ENCODE results near the gene LYPD6B. TPM values are rescaled to one million over a fixed set of nuclear protein-coding genes. Genes with fewer than 3 reads are reported as not detected.

LYPD6B gene
- total and polyA plus RNA-seq, 2 donors: 5.3 to 15.2 TPM

GRCh38 chr2:149187057-149187456, 148.6 kb downstream of the LYPD6B start:
- Histone ChIP-seq H3K4me1 (ENCODE audit: insufficient read depth) (no peaks in the 10 kb centered on the region), H3K36me3 (ENCODE audit: insufficient read depth) (no peaks in the 10 kb centered on the region), H3K4me3 (ENCODE audit: low read depth, low read length) (no peak overlapping the region), H3K27ac (ENCODE audit: low read depth) (no peak overlapping the region)
- no peak for DNase-seq (ENCODE audit: extremely low spot score)

GRCh38 chr2:149188291-149188690, 149.8 kb downstream of the LYPD6B start:
- Histone ChIP-seq H3K4me3 (ENCODE audit: low read depth, low read length) (no peak overlapping the region), H3K36me3 (ENCODE audit: insufficient read depth) (no peaks in the 10 kb centered on the region), H3K27ac (ENCODE audit: low read depth) (no peak overlapping the region), H3K4me1 (ENCODE audit: insufficient read depth) (no peaks in the 10 kb centered on the region)
- DNase-seq (ENCODE audit: extremely low spot score): no peak
- 41% methylated on average over 1 of the region's 1 CpG for WGBS

DNA sequence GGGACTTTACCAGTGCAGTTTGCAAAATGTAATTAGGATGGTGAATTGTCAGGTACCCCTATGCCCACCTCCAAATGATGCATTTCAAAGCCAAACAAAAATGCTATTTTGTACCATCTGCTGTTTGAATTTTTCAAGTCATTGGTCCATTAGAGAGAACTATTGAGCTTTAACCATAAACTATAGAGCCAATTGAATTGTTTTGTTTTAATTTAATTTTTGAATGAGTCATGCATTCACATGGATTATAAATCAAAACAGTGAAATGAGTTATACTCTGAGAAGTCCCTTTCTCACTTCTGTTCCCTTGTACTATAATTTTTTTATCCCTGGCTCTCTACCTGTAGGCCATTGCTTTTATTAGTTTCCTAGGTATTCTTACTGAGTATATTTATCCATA, 151.3 kb downstream of the LYPD6B start:
- Histone ChIP-seq H3K36me3 (ENCODE audit: insufficient read depth) (no peaks in the 10 kb centered on the region), H3K4me1 (ENCODE audit: insufficient read depth) (no peaks in the 10 kb centered on the region), H3K27ac (ENCODE audit: low read depth) (no peak overlapping the region), H3K4me3 (ENCODE audit: low read depth, low read length) (no peak overlapping the region)
- DNase-seq (ENCODE audit: extremely low spot score): no peak

GRCh38 chr2:149191915-149192314, 153.4 kb downstream of the LYPD6B start:
- H3K4me1 ChIP-seq (ENCODE audit: insufficient read depth): no peaks in the 10 kb centered on the region
- 88% methylated on average over 5 of the region's 5 CpGs for WGBS
- no peak overlapping the region for H3K4me3 ChIP-seq (ENCODE audit: low read depth, low read length)
- H3K36me3 ChIP-seq (ENCODE audit: insufficient read depth): no peaks in the 10 kb centered on the region
- no peak overlapping the region for H3K27ac ChIP-seq (ENCODE audit: low read depth)
- no peak for DNase-seq (ENCODE audit: extremely low spot score)

DNA sequence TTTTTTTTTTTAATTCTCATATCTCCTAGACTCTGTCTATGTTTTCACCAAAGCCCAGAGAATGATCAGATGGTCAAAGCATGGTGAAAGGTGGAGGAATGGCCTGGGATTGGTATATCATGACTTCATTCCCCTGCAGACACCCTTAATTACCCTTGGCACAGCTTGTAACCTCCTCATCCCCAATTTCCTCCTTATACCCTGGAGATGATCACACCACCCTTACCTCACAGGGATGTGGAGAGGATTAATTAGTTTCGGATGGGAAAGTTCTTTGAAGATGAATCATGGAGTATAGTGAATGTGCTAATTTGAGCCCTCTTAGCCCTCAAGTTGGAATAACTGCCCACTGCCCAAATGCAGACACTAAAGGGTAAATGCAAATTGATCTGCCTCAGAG, 153.9 kb downstream of the LYPD6B start:
- no peak for DNase-seq (ENCODE audit: extremely low spot score)
- WGBS: 85% methylated on average over 1 of the region's 1 CpG
- H3K36me3 ChIP-seq (ENCODE audit: insufficient read depth): no peaks in the 10 kb centered on the region

DNA sequence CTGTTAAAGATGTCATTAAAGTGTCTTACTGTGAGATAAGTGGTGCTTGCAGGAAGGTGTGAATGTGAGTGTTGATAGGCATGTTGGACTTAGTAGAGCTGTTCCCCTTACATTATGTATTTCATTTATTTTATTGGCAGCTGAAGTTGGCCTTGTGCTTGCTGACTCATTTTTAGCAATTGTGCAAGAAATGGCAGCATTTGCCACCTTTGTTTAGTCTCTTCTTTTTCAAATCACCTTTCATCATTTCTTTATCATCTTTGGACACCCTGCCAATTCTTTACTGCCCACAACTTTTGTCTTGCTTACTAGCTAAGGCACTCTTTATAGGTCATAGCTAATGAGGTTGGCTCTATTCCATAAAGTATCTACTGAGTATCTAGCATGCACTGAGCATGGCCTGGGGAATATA, 161.6 kb downstream of the LYPD6B start:
- Histone ChIP-seq H3K4me3 (ENCODE audit: low read depth, low read length) (no peak overlapping the region), H3K36me3 (ENCODE audit: insufficient read depth) (no peaks in the 10 kb centered on the region), H3K27ac (ENCODE audit: low read depth) (no peak overlapping the region), H3K4me1 (ENCODE audit: insufficient read depth) (peaks cover 2% of the 10 kb centered on the region)
- DNase-seq (ENCODE audit: extremely low spot score): no peak

More for the DNA sequence above, 153.9 kb downstream of the LYPD6B start:
- no peak overlapping the region for H3K27ac ChIP-seq (ENCODE audit: low read depth)
- no peaks in the 10 kb centered on the region for H3K4me1 ChIP-seq (ENCODE audit: insufficient read depth)
- H3K4me3 ChIP-seq (ENCODE audit: low read depth, low read length): no peak overlapping the region

DNA sequence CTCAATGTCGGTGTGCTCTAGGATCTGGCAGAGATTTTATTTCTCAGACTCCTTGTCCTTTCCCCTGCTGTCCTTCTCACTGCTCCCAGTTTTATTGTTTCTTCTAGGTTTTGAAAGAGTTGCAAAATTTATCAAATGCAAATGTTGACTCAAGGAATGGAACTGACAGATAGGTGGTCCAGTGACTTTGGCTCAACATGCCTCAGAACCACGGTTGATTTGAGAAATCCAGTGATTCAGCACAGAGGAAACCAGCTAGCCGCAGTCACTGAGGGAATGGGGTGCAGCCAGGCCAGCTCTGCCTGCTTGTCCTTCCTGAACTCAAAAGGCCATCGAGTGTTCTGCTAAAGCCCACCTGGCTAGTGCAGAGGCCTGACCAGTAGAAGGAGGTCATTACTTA, 166.2 kb downstream of the LYPD6B start:
- peaks cover 2% of the 10 kb centered on the region for H3K4me1 ChIP-seq (ENCODE audit: insufficient read depth)
- no peak overlapping the region for H3K4me3 ChIP-seq (ENCODE audit: low read depth, low read length)
- no peaks in the 10 kb centered on the region for H3K36me3 ChIP-seq (ENCODE audit: insufficient read depth)
- no peak overlapping the region for H3K27ac ChIP-seq (ENCODE audit: low read depth)
- 67% methylated on average over 4 of the region's 4 CpGs for WGBS
- no peak for DNase-seq (ENCODE audit: extremely low spot score)

DNA sequence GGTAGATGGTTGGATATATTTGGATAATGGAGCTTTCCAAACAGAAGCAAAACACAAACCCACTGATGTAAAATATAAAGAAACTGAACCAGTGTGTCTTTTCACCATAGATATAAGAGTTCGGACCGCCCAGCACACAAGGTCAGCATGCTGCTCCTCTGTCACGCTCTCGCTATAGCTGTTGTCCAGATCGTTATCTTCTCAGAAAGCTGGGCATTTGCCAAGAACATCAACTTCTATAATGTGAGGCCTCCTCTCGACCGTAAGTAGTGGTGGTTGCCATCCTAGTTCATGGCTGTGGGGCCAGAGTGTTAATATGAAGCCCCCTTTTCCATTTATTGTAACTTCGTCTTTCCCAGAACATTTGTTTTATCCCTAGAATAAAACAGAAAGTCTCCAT, 166.6 kb downstream of the LYPD6B start:
- H3K27ac ChIP-seq (ENCODE audit: low read depth): no peak overlapping the region
- no peak for DNase-seq (ENCODE audit: extremely low spot score)
- 77% methylated on average over 8 of the region's 8 CpGs for WGBS
- H3K36me3 ChIP-seq (ENCODE audit: insufficient read depth): no peaks in the 10 kb centered on the region
- no peak overlapping the region for H3K4me3 ChIP-seq (ENCODE audit: low read depth, low read length)
- H3K4me1 ChIP-seq (ENCODE audit: insufficient read depth): peaks cover 2% of the 10 kb centered on the region

- WGBS: 88% methylated on average over 4 of the region's 4 CpGs
- H3K27ac ChIP-seq (ENCODE audit: low read depth): no peak overlapping the region
- no peaks in the 10 kb centered on the region for H3K36me3 ChIP-seq (ENCODE audit: insufficient read depth)
- H3K4me3 ChIP-seq (ENCODE audit: low read depth, low read length): no peak overlapping the region
- H3K4me1 ChIP-seq (ENCODE audit: insufficient read depth): no peaks in the 10 kb centered on the region
- no peak for DNase-seq (ENCODE audit: extremely low spot score)
Observed at GRCh38 chr2:149213764-149214493, 175.4 kb downstream of the LYPD6B start.

- Histone ChIP-seq H3K4me3 (ENCODE audit: low read depth, low read length) (no peak overlapping the region), H3K36me3 (ENCODE audit: insufficient read depth) (no peaks in the 10 kb centered on the region), H3K27ac (ENCODE audit: low read depth) (no peak overlapping the region), H3K4me1 (ENCODE audit: insufficient read depth) (no peaks in the 10 kb centered on the region)
- no peak for DNase-seq (ENCODE audit: extremely low spot score)
Observed at GRCh38 chr2:149218497-149218896, 180.0 kb downstream of the LYPD6B start.

DNA sequence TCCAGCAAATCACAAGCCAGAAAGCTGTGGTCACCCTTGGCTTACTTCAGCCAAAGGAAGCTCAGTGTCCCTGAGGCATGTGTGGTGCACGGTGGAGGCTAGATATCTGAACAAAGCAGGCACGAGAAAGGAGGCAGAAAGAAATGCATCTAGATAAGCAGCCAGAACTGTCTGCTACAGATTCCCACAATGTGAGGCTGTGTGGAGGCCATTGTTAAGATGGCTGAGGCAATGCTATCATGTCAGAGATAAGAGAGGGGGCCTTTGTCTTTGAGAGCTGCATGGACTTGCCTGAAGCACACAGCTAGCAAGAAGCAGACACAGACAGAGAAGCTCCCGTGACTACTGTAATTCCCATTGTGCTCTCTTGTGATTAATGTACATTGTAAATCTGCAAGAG, 181.4 kb downstream of the LYPD6B start:
- H3K4me1 ChIP-seq (ENCODE audit: insufficient read depth): no peaks in the 10 kb centered on the region
- 62% methylated on average over 3 of the region's 3 CpGs for WGBS
- H3K4me3 ChIP-seq (ENCODE audit: low read depth, low read length): no peak overlapping the region
- H3K27ac ChIP-seq (ENCODE audit: low read depth): no peak overlapping the region
- no peaks in the 10 kb centered on the region for H3K36me3 ChIP-seq (ENCODE audit: insufficient read depth)
- DNase-seq (ENCODE audit: extremely low spot score): no peak

- Histone ChIP-seq H3K4me3 (ENCODE audit: low read depth, low read length) (no peak overlapping the region), H3K27ac (ENCODE audit: low read depth) (no peak overlapping the region), H3K4me1 (ENCODE audit: insufficient read depth) (no peaks in the 10 kb centered on the region), H3K36me3 (ENCODE audit: insufficient read depth) (no peaks in the 10 kb centered on the region)
- DNase-seq (ENCODE audit: extremely low spot score): no peak
- 71% methylated on average over 9 of the region's 9 CpGs for WGBS
Observed at GRCh38 chr2:149221002-149221401, 182.5 kb downstream of the LYPD6B start.

DNA sequence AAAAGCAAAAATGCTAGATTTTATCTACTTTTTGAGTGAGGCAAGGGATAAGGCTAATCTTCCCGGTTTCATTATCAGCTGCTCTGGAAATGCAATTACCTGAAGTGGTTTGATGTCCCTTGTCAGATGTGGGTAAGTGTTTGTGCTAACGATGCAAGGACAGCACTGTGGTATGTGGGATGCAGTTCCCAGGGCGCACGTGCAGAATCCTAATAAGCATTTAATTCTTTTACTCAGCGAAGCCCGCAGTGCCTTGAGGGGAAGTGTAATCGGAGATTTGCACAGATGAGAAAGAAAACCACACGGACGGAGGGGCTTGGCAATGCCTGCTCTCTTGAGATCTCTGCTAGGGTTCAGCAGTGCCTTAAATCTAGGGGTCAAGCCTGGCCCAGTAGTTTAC, 183.4 kb downstream of the LYPD6B start:
- Histone ChIP-seq H3K36me3 (ENCODE audit: insufficient read depth) (no peaks in the 10 kb centered on the region), H3K27ac (ENCODE audit: low read depth) (no peak overlapping the region), H3K4me1 (ENCODE audit: insufficient read depth) (no peaks in the 10 kb centered on the region), H3K4me3 (ENCODE audit: low read depth, low read length) (no peak overlapping the region)
- no peak for DNase-seq (ENCODE audit: extremely low spot score)
- WGBS: 35% methylated on average over 9 of the region's 9 CpGs

DNA sequence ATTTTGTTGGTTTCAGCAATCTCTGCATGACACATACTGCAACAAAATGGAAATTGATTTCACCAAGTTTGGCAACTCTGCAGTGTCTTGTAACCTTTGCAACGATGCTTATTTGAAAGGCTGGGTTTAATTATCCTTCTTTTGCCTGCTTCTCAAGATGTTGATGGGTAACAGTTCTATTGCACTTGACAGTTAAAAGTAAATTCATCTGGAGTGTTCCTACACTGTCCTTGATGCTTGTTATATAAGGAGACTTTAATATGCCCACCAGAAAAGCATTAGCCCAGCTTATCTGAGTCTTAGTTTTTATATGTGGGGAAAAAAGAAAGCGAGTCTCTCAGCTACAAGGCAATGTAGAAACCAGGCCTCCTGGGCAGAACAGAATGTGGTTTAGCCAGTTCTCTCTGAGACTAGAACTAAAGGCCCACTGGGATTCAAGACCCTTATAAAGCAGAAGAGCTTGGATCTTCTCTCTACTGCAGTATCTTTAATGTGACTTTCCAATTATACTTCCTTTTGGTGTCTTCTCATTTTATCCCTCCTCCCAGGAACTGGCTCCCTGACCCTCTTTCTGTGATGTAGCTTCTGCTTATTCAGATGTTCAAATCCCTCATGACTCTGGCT, 185.1 kb downstream of the LYPD6B start:
- H3K4me1 ChIP-seq (ENCODE audit: insufficient read depth): no peaks in the 10 kb centered on the region
- H3K36me3 ChIP-seq (ENCODE audit: insufficient read depth): no peaks in the 10 kb centered on the region
- H3K4me3 ChIP-seq (ENCODE audit: low read depth, low read length): no peak overlapping the region
- DNase-seq (ENCODE audit: extremely low spot score): no peak
- WGBS: 69% methylated on average over 2 of the region's 2 CpGs
- H3K27ac ChIP-seq (ENCODE audit: low read depth): no peak overlapping the region
